Activated CD4-positive, CD25-positive, alpha-beta regulatory T cell treated with anti-CD3 and anti-CD28 coated beads, Interleukin-2, amount 50 U/mL, for 72 hours (primary cell): Measurements from ENCODE around the gene PNPLA7.
"Not testable (repeated sequence)": the region's sequence is repeated elsewhere in the genome, so short reads cannot be mapped to it uniquely, and the experiment has no call there.

Experiments
- DNase-seq: peaks from one replicate; pipeline ENCODE4 v3.0.0; 2021

The PNPLA7 gene

GRCh38 chr9:137411260-137411644 is 138.9 kb downstream of the PNPLA7 start:
- DNase-seq: no peak

- no peak for DNase-seq
These were observed 139.3 kb downstream of the PNPLA7 start for GRCh38 chr9:137410891-137411249.

GRCh38 chr9:137410236-137410890 is 139.8 kb downstream of the PNPLA7 start:
- not testable (repeated sequence) for DNase-seq
